ENCODE data around the gene NLRP14.

Gene NLRP14

GRCh38 chr11:6992457-6993417, 27.5 kb upstream of the NLRP14 start:
- H3K4me3 ChIP-seq (ENCODE audit: low read length): no peak overlapping the region
- DNase-seq (ENCODE audit: low read depth): peak; percentile 43
- no peak for TF ChIP-seq CTCF (conservative IDR thresholded peaks at IDR 0.05; ENCODE audit: low read depth, low read length)

- no peak for TF ChIP-seq CTCF (conservative IDR thresholded peaks at IDR 0.05; ENCODE audit: low read depth, low read length)
- no peak overlapping the region for H3K4me3 ChIP-seq (ENCODE audit: low read length)
- DNase-seq (ENCODE audit: low read depth): no peak
Observed at GRCh38 chr11:6995703-6996102, 24.6 kb upstream of the NLRP14 start.

- no peak for TF ChIP-seq CTCF (conservative IDR thresholded peaks at IDR 0.05; ENCODE audit: low read depth, low read length)
- DNase-seq (ENCODE audit: low read depth): no peak
- no peak overlapping the region for H3K4me3 ChIP-seq (ENCODE audit: low read length)
Observed at GRCh38 chr11:7004482-7004881, 15.8 kb upstream of the NLRP14 start.

DNA sequence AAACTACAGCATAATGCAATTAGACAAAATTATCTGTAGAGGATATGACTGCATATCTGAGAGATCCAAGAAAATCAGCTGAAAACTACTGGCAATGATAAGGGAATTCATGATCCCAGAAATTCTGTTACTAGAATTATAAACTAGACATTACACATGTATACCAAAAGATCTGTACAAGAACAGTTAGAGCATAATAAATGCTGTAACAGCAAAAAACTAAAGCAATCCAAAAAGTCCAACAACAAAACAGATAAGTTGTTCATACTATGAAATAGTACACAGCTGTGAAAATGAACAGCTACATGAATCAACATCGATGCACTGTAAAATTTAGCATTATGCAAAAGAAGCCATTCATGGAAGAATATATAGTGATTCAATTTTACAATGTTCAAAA, 6.2 kb upstream of the NLRP14 start:
- no peak for TF ChIP-seq CTCF (conservative IDR thresholded peaks at IDR 0.05; ENCODE audit: low read depth, low read length)
- no peak overlapping the region for H3K4me3 ChIP-seq (ENCODE audit: low read length)
- no peak for DNase-seq (ENCODE audit: low read depth)

GRCh38 chr11:7016011-7016410, 4.3 kb upstream of the NLRP14 start:
- DNase-seq (ENCODE audit: low read depth): no peak
- H3K4me3 ChIP-seq (ENCODE audit: low read length): no peak overlapping the region
- TF ChIP-seq CTCF (conservative IDR thresholded peaks at IDR 0.05; ENCODE audit: low read depth, low read length): no peak

DNA sequence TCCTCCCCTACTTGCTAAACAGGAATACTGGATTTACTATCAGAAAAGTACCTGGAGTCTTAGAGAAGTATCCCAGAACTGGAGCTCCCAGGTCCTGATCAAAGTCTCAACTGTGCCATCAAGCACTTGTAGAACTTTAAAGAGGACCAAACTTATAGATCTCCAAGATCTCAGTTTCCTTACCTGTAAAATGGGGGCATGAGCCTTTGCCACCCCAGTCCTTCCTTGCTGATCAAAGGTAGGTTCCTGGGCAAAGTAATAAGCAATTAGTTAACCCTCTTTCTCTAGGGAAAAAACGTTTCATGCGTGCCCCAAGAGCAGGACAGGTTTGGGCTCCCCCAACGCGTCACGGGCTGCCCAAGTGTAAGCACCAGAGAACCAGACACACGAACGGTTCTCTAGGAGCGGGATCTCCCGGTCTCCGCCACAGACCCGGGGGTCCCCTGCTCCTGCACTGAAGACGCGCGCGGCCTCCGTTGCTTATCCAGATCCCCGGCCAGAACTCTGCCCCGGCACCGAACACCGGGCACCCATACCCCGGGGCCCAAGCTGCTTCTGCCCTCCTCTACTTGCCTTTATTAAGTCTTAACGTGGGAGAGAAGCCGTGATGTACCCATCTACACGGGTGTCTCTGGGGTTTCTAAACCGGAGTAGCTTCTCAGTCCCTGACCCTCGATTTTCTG, 638 bp upstream of the NLRP14 start:
- H3K4me3 ChIP-seq (ENCODE audit: low read length): peak overlapping the region; percentile 97
- no peak for TF ChIP-seq CTCF (conservative IDR thresholded peaks at IDR 0.05; ENCODE audit: low read depth, low read length)
- DNase-seq (ENCODE audit: low read depth): no peak
